Measurements from ENCODE around the gene LGALS9.
"Not testable (repeated sequence)": the region's sequence is repeated elsewhere in the genome, so short reads cannot be mapped to it uniquely, and the experiment has no call there.

LGALS9 gene

GRCh38 chr17:27654654-27655524 is 23.9 kb downstream of the LGALS9 start:
- peak; percentile 42 for DNase-seq (ENCODE audit: low read depth)

DNA sequence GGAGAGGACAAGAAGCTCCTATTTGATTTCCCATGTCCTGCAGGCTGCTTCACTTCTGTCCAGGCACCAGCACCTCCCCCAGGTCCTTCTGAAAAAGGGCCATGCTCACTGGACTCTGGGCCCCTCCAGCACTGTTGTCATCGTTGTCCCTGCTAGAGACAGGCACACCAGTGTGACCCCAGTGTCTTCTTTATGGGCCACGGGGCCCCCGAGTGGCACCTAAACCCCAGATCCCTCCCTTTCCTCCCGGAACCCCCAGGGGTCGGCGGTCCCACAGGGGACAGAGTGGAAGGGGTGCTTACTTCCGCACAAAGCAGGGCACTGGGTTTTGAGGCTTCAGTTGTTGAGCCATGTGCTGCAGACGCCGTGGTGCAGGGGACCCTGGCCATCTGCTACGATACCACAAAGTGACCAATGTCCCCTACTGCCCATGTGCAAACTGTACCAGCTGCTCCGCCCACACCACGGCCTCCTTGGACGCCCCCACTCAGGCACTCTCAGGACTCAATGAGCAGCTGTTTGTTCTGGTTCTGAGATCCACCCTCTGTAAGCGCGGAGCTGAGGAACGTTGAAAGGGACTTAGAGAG is 24.6 kb downstream of the LGALS9 start:
- DNase-seq (ENCODE audit: low read depth): not testable (repeated sequence)

GRCh38 chr17:27656620-27657019 is 25.6 kb downstream of the LGALS9 start:
- DNase-seq (ENCODE audit: low read depth): not testable (repeated sequence)

- no peak for DNase-seq (ENCODE audit: low read depth)
These were observed 26.6 kb downstream of the LGALS9 start for GRCh38 chr17:27657620-27658019.

DNA sequence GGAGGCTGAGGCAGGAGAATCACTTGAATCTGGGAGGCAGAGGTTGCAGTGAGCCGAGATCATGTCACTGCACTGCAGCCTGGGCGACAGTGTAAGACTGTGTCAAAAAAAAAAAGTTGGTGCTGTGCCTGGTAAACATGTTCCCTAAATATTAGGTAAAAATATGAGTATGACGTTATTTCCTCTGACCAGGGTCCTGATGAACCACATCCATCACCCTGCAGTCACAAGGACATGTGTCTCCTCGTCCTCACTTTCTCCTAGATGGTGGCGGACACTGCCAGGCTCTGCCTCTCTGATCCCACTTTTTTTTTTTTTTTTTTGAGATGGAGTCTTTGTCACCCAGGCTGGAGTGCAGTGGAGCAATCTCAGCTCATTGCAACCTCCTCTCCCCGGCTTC is 28.7 kb downstream of the LGALS9 start:
- DNase-seq (ENCODE audit: low read depth): no peak

GRCh38 chr17:27660436-27660835 is 29.4 kb downstream of the LGALS9 start:
- DNase-seq (ENCODE audit: low read depth): no peak

GRCh38 chr17:27663936-27664605 is 33.1 kb downstream of the LGALS9 start:
- no peak for DNase-seq (ENCODE audit: low read depth)

- DNase-seq (ENCODE audit: low read depth): no peak
These were observed 33.6 kb downstream of the LGALS9 start for GRCh38 chr17:27664606-27664965.

DNA sequence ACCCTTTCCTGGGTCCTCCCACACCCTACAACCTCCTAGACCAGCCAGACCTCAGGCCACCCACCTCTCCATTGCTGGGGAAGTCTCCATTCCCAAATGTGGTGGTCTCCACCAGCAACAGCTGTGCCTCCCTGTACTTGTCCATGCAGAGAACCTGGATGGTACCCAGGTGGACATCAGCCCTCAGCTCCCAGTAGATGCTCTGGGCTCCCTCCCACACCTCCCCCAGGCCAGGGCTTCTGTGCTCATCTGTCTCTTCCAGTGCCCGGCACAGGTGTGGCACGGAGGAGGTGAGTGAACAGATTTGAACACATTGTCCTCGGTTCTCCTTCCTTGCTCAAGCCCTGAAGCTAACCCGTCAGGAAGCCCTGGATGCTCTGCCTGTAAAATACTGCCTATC is 34.6 kb downstream of the LGALS9 start:
- no peak for DNase-seq (ENCODE audit: low read depth)

- not testable (repeated sequence) for DNase-seq (ENCODE audit: low read depth)
These were observed 35.3 kb downstream of the LGALS9 start for GRCh38 chr17:27666270-27666669.

GRCh38 chr17:27666831-27667560 is 36.0 kb downstream of the LGALS9 start:
- DNase-seq (ENCODE audit: low read depth): no peak

DNA sequence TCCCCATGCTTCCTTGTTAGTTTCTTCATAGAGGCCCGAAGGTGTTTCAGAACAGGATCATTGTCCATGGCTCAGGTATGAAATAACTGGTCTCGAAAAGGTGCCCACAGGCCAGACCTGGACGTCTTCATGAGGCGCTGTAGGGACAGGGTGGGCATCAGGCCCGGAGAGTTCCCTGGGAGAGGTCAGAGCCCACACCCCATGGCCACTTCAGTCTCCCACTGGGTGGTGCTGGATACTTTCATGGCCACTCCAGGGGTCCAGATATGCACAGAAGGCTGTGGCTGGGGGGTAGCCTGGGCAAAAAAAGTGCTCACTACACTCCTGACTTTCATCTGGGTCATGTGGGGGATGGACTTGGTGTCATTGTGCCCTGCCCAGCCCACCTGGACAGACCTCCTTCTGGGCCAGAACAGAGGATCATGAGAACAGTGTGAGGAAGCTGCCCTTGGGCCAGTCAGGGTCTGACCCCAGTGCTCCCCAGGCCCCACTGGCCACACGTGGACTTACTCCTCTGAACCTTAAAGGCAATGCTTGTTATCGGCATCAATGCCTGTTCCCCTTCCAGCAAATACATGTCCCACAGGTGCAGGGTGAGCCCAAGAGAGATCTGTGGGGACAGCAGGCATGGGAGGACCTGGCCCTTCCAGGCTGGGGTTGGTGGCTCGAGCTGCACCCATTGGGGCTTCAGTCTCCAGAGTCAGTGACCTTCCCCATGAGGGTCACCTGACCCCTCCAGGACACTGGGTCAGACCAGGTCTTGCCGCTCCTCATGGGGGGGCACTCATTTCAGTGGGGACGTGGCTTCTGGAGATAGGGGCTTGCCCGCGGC is 36.9 kb downstream of the LGALS9 start:
- no peak for DNase-seq (ENCODE audit: low read depth)

- no peak for DNase-seq (ENCODE audit: low read depth)
These were observed 37.5 kb downstream of the LGALS9 start for GRCh38 chr17:27668488-27668823.

GRCh38 chr17:27669136-27669535 is 38.1 kb downstream of the LGALS9 start:
- DNase-seq (ENCODE audit: low read depth): no peak

DNA sequence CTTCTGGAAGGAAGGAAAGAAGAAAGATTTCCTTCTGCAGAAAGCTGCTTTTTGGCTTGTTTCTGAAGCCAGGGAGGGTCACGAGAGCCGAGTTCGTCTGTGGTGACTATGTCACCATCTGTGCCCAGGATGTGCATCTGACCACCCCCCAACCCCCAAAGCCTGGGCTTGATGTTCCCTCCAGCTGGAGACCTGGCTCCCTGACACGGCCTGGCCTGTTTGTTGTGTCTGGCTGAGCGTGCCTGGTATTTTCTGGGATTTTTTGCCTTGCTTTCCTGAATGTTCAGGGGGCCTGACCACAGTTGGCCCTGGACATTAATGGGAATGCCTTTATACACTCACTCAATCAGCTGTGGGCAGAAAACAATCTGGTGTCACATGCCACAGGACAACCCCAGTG is 38.9 kb downstream of the LGALS9 start:
- no peak for DNase-seq (ENCODE audit: low read depth)

DNA sequence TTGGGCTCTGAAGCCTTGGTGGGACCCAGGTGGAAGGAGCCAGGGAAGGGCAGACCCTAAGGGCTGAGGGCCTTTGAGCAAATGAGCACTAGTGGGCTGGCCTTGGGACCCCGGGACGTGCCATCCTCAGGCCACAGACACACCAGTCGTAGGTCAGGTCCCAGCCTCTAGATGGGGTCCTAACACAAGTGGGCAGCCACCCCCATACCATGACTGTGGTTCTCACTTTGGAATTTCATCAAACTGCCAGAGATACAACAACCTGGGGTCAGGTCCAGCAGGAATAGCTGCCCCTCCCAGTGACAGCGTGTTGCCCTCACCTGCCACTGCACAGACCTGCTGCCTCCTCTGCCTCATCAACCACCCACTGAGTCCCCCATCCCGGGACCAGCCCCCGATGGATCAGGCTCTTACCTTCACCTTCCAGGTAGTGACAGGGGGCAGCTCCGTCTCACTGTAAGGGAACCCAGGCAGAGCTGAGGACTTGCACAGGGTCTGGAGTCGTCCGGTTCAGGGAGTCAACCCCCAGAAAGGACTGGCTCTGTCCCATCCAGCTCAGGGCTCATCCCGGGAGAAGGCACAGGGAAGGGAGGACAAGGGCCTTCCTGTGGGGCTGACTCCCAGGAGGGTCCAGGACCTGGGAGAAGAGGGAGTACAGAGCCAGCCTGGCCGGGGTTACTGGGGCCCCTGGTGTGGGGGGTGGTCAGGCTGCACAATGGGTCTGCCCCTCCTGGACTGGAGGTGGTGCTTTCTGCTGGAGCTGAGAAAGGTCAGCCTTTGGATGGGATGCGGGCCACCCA is 40.0 kb downstream of the LGALS9 start:
- no peak for DNase-seq (ENCODE audit: low read depth)

- no peak for DNase-seq (ENCODE audit: low read depth)
These were observed 40.6 kb downstream of the LGALS9 start for GRCh38 chr17:27671591-27671910.

DNA sequence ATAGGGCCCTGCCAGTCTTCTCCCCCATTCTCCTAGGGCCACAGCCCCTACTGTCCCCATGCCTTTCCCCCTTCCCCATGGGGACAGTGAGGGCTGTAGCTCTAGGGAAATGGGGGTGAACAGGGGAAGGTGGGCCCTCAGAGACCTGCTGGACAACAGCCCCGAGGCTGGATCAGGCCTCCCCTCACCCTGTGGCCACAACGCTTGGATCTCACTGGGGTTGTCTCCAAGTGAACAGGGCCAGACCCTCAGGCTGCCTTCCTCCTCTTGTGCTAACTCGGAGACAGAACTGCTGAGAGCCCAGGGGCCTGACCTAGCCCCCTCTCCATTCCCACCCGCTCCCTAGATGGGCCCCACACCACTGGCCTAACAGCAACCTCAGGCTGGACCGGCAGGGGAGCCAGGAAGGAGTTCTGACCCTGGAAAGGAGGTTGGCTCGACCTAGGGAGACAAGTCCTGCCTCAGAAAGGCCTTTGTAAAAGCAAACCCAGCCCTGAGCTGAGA is 41.0 kb downstream of the LGALS9 start:
- not testable (repeated sequence) for DNase-seq (ENCODE audit: low read depth)

GRCh38 chr17:27674335-27674734 is 43.3 kb downstream of the LGALS9 start:
- no peak for DNase-seq (ENCODE audit: low read depth)

GRCh38 chr17:27677191-27677590 is 46.2 kb downstream of the LGALS9 start:
- DNase-seq (ENCODE audit: low read depth): no peak

DNA sequence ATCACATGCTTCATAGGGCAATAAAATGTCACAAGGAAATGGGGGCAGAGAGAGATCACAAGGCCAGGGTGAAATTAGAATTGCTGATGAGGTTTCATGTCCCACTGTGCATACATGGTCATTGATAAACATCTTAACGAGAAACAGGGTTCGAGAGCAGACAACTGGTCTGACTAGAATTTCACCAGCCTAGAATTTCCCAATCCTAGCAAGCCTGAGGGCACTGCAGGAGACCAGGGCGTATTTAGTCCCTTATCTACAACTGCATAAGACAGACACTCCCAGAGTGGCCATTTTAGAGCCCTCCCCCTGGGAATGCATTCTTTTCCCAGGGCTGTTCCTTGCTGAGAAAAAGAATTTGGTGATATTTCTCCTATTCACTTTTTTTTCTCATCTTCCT is 55.3 kb downstream of the LGALS9 start:
- not testable (repeated sequence) for DNase-seq (ENCODE audit: low read depth)

Measured in activated gamma-delta T cell treated with anti-CD3 and anti-CD28 coated beads, Interleukin-2, amount 50 U/mL, for 16 hours (primary cell).